ENCODE results near the gene SMCO4.
A peak's percentile ranks its signal among the peaks of the same experiment; 100 is the strongest.
"Not testable (repeated sequence)": the region's sequence is repeated elsewhere in the genome, so short reads cannot be mapped to it uniquely, and the experiment has no call there.

Gene SMCO4

DNA sequence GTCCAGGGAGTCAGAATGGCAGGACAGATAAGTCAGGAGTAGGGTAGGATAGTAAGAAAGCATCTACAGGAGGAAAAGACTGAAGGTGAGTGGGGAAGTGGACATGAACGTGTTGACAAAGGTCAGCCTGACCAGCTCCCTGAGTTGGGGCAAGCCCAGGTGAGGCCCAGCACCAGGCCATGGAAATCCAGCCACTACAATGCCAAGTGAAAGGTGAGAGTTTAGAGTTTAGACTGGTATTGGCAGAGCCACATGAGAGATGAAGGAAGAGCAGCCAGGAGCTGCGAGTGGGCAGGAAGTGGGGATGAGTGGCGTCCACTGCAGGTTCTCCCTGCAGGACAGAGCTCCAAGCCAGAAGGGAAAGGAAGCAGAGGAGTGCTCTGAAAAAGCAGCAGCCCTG is 16.5 kb upstream of the SMCO4 start:
- no peak for DNase-seq

- DNase-seq = no peak
Measured at GRCh38 chr11:93552874-93553273, 9.7 kb upstream of the SMCO4 start.

GRCh38 chr11:93549976-93550375 is 6.8 kb upstream of the SMCO4 start:
- no peak for DNase-seq

DNA sequence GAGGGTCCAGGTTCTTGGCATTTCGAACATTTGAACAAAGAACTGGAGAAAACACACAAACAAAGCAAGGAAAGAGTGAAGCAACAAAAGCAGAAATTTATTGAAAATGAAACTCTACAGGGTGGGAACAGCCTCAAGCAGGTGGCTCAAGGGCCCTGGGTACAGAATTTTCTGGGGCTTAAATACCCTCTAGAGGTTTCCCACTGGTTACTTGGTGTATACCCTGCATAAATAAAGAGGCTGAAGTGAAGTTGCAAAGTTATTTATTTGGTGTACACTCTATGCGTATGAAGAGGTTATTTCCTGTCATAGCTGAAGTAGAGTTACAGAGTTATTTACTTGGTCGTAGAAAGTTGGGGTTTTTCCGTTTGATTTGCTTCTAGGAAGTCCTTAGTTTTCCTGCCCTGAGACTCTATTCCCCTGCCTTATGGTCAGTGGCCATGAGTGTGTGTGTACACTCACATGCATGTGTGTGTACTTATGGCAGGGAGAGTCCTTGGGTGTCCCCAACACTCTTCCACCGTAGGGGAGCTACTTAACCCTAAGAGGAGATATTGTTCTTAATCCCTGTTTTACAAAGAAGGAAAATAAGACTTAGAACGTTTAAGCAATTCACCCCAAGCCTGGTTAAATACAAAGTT is 5.6 kb upstream of the SMCO4 start:
- no peak for DNase-seq

DNA sequence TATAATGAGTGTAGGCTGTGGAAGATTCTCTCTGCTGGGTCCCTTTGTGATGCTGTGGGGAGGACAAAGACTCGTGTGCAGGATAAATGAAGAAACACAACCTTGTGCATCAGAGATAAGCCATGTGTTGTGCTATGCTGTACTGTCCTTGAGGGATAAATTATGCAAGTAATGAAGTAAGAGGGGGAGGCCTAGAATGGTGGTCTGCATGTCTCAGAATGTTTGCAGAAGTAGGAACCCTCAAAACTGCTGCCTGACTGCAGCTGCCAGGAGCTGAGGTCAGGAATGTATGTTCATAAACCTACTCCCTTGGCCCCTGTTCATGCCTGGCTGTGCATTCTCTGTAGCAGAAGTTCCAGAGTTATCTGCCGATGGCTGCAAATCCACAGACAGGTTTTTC is 4.6 kb upstream of the SMCO4 start:
- DNase-seq = no peak

DNA sequence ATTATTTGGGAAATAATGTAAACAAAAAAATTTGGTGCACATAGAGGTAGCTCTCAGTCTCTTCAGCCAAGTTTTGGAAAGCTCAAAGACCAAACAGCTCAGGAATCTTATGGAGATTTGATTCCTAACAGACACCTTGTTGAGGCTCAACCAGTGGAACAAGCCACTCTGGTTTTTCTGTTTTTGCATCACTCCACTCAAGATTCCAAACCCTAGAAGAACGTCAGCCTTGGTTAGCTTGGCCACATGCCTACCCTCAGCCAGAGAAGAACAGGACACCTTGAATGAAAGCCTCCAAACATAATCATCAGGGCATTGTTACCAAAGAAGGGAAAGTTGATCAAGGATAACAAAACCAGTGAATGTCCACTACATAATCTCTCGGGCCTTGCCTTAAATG is 3.8 kb upstream of the SMCO4 start:
- DNase-seq = no peak

DNA sequence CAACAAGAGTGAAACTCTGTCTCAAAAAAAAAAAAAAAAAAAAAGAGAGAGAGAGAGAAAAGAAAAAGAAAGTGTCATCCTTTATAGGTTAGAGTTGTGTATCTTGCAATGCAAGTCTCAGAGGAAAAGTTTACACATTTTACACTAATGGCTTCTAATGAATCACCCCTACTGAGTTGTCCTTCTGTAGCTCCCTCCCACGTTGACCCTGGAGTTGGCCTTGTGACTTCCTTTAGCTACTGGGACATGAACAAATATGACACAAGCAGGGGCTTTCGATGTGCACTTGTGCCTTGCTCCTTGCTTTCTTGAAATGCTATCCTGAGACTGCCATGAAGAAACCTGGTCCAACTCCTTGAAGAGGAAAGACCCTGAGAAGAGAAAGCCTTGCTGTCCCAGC is 2.4 kb upstream of the SMCO4 start:
- DNase-seq = no peak

DNA sequence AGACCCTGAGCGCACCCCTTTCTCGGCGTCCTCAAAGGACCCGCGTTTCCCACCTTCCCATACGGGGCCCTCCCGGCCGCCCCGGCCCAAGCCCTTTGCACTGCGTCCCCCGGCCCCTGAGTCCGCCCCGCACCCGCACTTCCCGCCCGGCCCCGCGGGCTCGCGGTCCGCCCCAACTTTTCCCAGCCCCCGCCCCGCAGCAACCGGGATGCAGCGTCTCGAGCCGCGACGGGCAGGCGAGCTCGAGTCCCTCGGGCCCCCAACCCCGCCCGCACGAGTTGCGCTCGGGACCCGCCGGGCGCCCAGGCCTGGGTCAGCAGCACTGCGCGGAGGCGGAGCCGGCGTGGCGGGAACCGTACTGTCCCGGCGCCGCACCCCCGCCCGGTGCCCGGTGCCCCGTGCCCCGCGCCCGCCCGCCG is 371 bp downstream of the SMCO4 start:
- peak; percentile 44 for DNase-seq

DNA sequence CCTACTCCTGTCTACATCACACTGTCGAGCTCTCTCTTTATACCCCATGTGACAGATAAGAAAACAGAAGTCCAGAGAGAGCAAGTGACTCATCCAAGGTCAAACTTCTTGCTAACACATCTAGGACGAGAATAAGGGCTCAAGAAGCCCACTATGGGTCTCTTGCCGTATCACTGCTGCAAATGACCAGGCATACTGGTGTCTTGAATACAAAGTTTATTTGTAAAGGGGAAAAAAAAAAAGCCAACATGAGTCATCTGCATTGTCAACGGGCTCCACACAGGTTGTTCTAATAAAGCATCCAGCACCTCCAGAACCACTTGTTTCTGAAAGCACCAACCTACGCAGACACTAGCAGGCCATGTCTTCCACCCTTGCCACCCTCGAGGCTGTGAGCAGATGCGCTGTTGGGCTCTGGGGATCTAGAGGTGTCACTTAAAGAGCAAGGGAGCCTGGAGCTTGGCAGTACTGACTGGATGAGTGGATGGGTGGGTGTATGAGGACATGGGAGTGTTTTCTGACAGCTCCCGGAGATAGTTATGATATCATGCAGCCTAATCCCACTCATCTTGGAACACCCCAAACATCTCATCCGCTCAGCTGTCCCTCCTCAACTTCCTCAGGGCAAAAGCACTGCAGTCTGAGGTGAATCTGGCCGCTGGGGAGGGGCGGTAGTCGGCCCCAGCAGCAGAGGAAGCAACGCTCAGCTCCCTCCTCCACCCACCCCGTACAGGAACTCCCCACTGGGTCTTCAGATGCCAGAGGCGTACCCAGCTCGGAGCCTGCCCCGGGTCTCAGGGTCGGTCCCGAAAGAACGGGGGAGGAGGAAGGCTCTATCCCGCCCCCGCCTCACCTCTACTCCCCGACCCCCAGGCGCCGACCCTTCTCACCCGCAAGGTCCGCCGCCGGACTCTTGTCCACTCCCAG is 1.0 kb downstream of the SMCO4 start:
- DNase-seq = peak; percentile 64

DNA sequence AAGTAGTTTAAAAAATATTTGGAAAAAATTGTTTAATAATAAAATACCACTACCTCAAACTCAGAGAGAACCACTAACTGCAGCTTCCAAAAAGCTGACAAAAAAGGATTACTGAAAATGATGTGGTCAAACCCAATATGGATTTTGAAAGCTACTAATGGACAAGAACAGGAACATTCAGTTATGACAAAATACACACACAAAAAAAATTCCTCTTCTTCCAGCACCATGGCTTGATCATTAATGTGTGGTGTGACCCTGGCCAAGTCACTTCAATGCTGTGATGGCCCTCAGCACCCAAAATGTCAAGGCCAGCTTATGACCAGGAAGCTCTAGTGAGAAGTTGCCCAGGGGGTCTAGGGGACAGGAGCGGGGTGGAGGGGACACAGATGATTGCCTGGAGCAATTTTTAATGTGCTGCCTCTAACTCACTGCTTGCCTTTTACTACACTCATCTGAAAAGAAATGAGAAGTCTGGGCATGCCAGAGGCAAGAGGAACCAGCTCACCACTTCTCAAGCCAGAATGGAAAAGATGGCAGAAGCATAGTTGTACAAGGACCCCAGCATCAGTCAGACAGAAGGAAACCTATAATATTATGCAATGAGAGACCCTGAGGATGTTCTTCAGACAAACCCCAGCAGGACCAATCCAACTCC is 2.2 kb downstream of the SMCO4 start:
- no peak for DNase-seq

DNA sequence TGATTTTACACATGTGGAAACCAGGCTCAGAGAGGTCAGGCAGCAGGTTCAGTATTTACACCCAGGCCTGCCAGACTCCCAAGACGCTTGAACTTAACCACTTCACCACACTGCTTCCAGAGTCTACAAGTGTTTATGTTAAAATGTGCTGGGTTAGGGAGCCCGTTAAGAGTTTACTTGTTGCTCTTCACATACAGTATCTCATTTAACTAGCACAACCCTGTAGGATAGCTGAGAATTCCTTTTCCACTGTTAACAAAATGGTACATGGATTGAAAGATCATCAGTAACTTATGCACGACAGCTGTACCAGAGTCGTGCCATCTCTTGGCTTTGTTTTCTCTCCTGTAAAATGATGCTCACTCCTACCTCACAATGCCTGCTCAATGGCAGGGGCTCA is 2.9 kb downstream of the SMCO4 start:
- no peak for DNase-seq

GRCh38 chr11:93537767-93538261 is 5.4 kb downstream of the SMCO4 start:
- no peak for DNase-seq

GRCh38 chr11:93537049-93537448 is 6.1 kb downstream of the SMCO4 start:
- peak; percentile 41 for DNase-seq

GRCh38 chr11:93536101-93536861 is 6.9 kb downstream of the SMCO4 start:
- no peak for DNase-seq

DNA sequence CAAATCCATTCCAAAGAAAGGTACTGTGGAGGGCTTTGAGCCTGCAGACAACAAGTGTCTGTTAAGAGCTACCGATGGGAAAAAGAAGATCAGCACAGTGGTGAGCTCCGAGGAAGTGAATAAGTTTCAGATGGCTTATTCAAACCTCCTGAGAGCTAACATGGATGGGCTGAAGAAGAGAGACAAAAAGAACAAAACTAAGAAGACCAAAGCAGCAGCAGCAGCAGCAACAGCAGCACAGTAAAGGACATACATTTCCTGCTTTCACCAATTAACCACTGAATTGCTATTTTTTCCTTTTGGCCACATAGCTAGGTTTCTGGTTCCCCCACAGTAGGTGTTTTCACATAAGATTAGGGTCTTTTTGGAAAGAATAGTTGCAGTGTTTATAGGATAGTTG is 7.6 kb downstream of the SMCO4 start:
- DNase-seq = not testable (repeated sequence)

DNA sequence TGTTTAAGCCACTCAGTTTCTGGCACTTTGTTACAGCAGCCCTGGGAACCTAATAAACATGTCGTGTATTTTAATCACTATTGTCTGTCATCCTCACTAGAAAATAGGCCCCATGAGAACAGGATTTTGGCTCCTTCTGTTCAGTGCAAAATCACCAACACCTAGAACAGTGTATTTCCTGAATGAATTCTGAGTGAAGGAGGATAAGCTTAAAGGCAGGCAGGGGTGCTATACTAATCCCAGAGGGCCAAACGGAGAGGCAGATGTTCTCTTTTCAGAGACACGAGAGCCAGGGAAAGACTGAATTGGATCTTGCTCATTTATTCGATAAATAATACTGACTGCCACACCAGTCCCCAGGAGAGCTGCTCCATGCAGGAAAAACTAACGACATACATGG is 10.4 kb downstream of the SMCO4 start:
- no peak for DNase-seq

- no peak for DNase-seq
Measured at GRCh38 chr11:93532281-93532789, 10.9 kb downstream of the SMCO4 start.

GRCh38 chr11:93530468-93530826 is 12.7 kb downstream of the SMCO4 start:
- DNase-seq = no peak

GRCh38 chr11:93529707-93530467 is 13.3 kb downstream of the SMCO4 start:
- DNase-seq = peak; percentile 35

- peak; percentile 37 for DNase-seq
Measured at GRCh38 chr11:93528757-93529645, 14.2 kb downstream of the SMCO4 start.

DNA sequence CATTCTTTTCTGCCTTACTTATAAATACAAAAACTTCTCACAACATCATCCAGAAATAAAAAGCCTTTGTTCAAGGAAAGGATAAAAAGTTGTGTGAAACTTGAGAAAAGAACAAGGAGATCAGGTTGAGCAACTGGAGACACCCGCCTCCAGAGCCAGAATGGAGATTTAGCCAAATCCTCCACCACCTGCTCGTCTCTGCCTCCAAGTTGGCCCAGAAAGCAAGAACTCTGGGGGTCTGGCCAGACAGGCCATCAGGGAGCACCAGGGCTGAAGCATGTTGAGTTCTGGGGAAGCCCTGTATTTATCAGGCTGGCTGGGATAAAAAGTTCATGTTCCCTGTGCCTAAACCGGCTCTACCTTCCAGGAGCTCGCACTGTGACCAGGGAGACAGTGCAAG is 14.9 kb downstream of the SMCO4 start:
- peak; percentile 63 for DNase-seq
